Gastrocnemius medialis (tissue), 4 donors: ENCODE results near the gene PANX1.

Experiments
- POLR2A ChIP-seq, 2 donors: fragments of 450-650 bp; IDR thresholded peaks; one replicate each; pipeline ENCODE4 v1.6.1; 2017; ENCODE audit warnings: antibody characterized with exemption in 2 of 2, mild to moderate bottlenecking in 2 of 2, moderate library complexity in 2 of 2
- TF ChIP-seq, protein P1 (sequence below), 5 experiments: fragments of 450-650 bp in 3 of 5; fragments of 200-600 bp in 2 of 5; sonication (generic) in 2 of 5; IDR thresholded peaks in 4 of 5; conservative IDR thresholded peaks in 1 of 5; 1 replicate in 4 of 5; 2 replicates in 1 of 5; pipeline ENCODE4 v1.5.1; 2016 to 2019; ENCODE audit warnings: antibody characterized with exemption in 5 of 5, mild to moderate bottlenecking in 3 of 5, moderate library complexity in 3 of 5

DNA sequence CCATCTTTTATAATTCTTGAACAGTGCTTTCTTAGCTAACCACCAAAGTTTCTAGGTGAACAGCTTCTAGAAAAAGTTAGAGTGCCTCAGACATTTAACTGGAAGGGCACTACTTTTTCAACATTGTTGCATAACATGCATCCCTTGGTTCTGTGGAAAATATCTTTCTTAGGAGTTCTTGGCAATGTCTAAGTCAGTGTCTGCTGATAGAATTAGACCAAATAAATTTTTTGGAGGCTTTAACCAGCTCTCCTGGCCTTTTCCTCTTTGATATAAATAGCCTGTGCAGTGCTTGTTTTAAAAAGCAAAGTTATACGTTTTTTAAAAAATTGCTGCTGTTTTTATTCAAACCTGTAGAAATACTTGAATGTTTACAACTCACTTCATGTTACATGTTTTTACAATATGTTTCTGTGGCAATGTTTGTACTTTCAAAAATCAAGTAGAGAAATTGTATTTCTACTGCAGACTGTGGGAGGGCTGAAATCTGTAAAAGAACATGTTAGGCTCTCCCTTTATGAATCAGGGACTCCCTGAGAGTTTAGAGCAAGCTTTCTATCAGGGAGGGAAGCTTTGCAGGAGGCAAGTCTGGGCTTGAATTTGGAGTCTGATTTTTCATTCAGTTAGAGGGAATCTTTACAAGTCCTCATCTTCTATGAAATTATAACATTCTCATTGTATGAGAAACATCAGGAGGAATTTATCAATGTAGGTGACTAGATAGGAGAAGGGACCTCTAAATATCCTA is 16.3 kb upstream of the PANX1 start:
- TF ChIP-seq, protein P1, sequence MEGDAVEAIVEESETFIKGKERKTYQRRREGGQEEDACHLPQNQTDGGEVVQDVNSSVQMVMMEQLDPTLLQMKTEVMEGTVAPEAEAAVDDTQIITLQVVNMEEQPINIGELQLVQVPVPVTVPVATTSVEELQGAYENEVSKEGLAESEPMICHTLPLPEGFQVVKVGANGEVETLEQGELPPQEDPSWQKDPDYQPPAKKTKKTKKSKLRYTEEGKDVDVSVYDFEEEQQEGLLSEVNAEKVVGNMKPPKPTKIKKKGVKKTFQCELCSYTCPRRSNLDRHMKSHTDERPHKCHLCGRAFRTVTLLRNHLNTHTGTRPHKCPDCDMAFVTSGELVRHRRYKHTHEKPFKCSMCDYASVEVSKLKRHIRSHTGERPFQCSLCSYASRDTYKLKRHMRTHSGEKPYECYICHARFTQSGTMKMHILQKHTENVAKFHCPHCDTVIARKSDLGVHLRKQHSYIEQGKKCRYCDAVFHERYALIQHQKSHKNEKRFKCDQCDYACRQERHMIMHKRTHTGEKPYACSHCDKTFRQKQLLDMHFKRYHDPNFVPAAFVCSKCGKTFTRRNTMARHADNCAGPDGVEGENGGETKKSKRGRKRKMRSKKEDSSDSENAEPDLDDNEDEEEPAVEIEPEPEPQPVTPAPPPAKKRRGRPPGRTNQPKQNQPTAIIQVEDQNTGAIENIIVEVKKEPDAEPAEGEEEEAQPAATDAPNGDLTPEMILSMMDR (IDR thresholded peaks at IDR 0.05 in 4 of 5, conservative IDR thresholded peaks at IDR 0.05 in 1 of 5): no peak
- TF ChIP-seq POLR2A (IDR thresholded peaks at IDR 0.05): no peak
